B cell (primary cell): ENCODE results near the gene PLAAT4.

Source experiments
- CTCF ChIP-seq: fragments of 200-600 bp; IDR thresholded peaks from one replicate; pipeline ENCODE4 v1.8.0; 2022; ENCODE audit warnings: antibody characterized with exemption, mild to moderate bottlenecking
- EZH2 ChIP-seq: IDR thresholded peaks from 2 replicates; pipeline ENCODE4 v1.6.1; 2012; ENCODE audit warnings: borderline replicate concordance, low read depth, mild to moderate bottlenecking, moderate library complexity, low read length; ENCODE audit not compliant: insufficient read depth, poor library complexity, severe bottlenecking

GRCh38 chr11:63505857-63506528 lies 30.6 kb upstream of the PLAAT4 start, which contains the start of gene LGALS12:
- no peak for TF ChIP-seq CTCF
- TF ChIP-seq EZH2: no peak
